Osteoblast (primary cell): ENCODE measurements around the gene SMARCA1. TPM values are rescaled to one million over a fixed set of nuclear protein-coding genes. Genes with fewer than 3 reads are reported as not detected.

Source experiments
- DNase-seq: peaks from one replicate; pipeline ENCODE4 v3.0.0; 2011; ENCODE audit warnings: low spot score, mixed read lengths; ENCODE audit not compliant: insufficient read length; ENCODE audit errors: missing footprints
- H2AFZ ChIP-seq: 2 replicates; pipeline ENCODE4 v1.6.0; 2011; ENCODE audit warnings: mild to moderate bottlenecking, low read length
- H3K27ac ChIP-seq: 2 replicates; pipeline ENCODE4 v1.5.1; 2011; ENCODE audit warnings: mild to moderate bottlenecking, low read depth, low read length, moderate library complexity
- H3K27me3 ChIP-seq: 2 replicates; pipeline ENCODE4 v1.6.0; 2012; ENCODE audit warnings: mild to moderate bottlenecking, control low read depth, inconsistent platforms, low read length, moderate library complexity; ENCODE audit not compliant: insufficient read depth
- H3K36me3 ChIP-seq: 2 replicates; pipeline ENCODE4 v1.5.1; 2011; ENCODE audit warnings: mild to moderate bottlenecking, low read length, control low read depth, moderate library complexity; ENCODE audit not compliant: insufficient read depth
- H3K4me1 ChIP-seq: 2 replicates; pipeline ENCODE4 v1.5.1; 2011; ENCODE audit warnings: mild to moderate bottlenecking, low read length, control low read depth, moderate library complexity; ENCODE audit not compliant: insufficient read depth
- H3K4me2 ChIP-seq: 2 replicates; pipeline ENCODE4 v1.6.0; 2011; ENCODE audit warnings: mild to moderate bottlenecking, low read length; ENCODE audit not compliant: insufficient read depth
- H3K4me3 ChIP-seq: fragments of 200-600 bp; sonication (generic); 3 replicates; pipeline ENCODE4 v1.5.1; 2012; ENCODE audit warnings: mild to moderate bottlenecking, low read length, inconsistent platforms; ENCODE audit not compliant: insufficient read depth
- H3K79me2 ChIP-seq: 2 replicates; pipeline ENCODE4 v1.6.0; 2012; ENCODE audit warnings: mild to moderate bottlenecking, low read length, control low read depth, inconsistent platforms; ENCODE audit not compliant: insufficient read depth
- H3K9me3 ChIP-seq: 2 replicates; pipeline ENCODE4 v1.5.1; 2011; ENCODE audit warnings: low read depth, low read length, control low read depth
- H4K20me1 ChIP-seq: 2 replicates; pipeline ENCODE4 v1.6.0; 2012; ENCODE audit warnings: mild to moderate bottlenecking, low read length, control low read depth; ENCODE audit not compliant: insufficient read depth
- total RNA-seq: library from RNA; depleted of rRNA; stranded (reverse); fragments of >200 nt; gene quantifications from 2 replicates; pipeline ENCODE4 v1.2.3, GENCODE V29; 2012
- TF ChIP-seq, protein P1 (sequence below): IDR thresholded peaks from 2 replicates; pipeline ENCODE4 v1.5.1; 2011; ENCODE audit warnings: mild to moderate bottlenecking, low read depth, low read length, moderate library complexity; ENCODE audit errors: extremely low read depth

SMARCA1 gene
- total RNA-seq, 1 donor, result 58.6 TPM

DNA sequence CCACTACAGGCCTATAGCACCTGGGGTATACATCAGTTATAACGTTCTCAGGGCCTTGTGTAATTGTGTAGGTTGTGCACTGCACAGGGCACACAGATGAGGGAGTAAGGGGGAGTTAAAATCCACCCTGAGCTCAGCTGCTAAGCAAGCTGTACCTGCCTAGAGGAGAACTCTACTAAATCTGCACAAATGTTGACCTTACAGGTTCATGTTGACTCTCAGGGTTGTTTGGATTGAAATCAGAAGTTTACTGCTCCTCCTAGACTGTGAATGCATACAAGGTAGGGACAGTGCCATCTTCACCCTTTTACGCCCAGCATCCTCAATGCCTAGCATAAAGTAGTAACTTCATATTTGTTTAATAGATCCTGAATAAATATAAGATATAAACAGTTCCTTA, 89.8 kb downstream of the SMARCA1 start:
- Histone ChIP-seq H3K36me3 (no peaks in the 10 kb centered on the region), H4K20me1 (no peaks in the 10 kb centered on the region)
- peak; percentile 19 for DNase-seq

GRCh38 chrX:129427267-129427666, 96.0 kb downstream of the SMARCA1 start:
- Histone ChIP-seq H3K4me3 (no peak overlapping the region), H3K4me1 (no peaks in the 10 kb centered on the region), H3K79me2 (no peaks in the 10 kb centered on the region), H3K9me3 (no peaks in the 10 kb centered on the region), H2AFZ (no peak overlapping the region), H3K27ac (no peak overlapping the region), H3K27me3 (no peaks in the 10 kb centered on the region), H4K20me1 (no peaks in the 10 kb centered on the region), H3K4me2 (no peak overlapping the region), H3K36me3 (no peaks in the 10 kb centered on the region)
- TF ChIP-seq, protein P1, sequence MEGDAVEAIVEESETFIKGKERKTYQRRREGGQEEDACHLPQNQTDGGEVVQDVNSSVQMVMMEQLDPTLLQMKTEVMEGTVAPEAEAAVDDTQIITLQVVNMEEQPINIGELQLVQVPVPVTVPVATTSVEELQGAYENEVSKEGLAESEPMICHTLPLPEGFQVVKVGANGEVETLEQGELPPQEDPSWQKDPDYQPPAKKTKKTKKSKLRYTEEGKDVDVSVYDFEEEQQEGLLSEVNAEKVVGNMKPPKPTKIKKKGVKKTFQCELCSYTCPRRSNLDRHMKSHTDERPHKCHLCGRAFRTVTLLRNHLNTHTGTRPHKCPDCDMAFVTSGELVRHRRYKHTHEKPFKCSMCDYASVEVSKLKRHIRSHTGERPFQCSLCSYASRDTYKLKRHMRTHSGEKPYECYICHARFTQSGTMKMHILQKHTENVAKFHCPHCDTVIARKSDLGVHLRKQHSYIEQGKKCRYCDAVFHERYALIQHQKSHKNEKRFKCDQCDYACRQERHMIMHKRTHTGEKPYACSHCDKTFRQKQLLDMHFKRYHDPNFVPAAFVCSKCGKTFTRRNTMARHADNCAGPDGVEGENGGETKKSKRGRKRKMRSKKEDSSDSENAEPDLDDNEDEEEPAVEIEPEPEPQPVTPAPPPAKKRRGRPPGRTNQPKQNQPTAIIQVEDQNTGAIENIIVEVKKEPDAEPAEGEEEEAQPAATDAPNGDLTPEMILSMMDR, result no peak
- no peak for DNase-seq

More for the DNA sequence above, 89.8 kb downstream of the SMARCA1 start:
- H3K79me2 ChIP-seq, result no peaks in the 10 kb centered on the region
- no peaks in the 10 kb centered on the region for H3K4me1 ChIP-seq
- no peaks in the 10 kb centered on the region for H3K9me3 ChIP-seq
- no peak overlapping the region for H3K4me2 ChIP-seq
- no peak overlapping the region for H3K27ac ChIP-seq
- no peak overlapping the region for H3K4me3 ChIP-seq
- TF ChIP-seq, protein P1, result no peak
- no peak overlapping the region for H2AFZ ChIP-seq
- no peaks in the 10 kb centered on the region for H3K27me3 ChIP-seq

GRCh38 chrX:129423191-129423590, 100.1 kb downstream of the SMARCA1 start:
- DNase-seq, result no peak
- H3K4me2 ChIP-seq, result no peak overlapping the region
- no peak overlapping the region for H2AFZ ChIP-seq
- TF ChIP-seq, protein P1, result no peak
- no peak overlapping the region for H3K4me3 ChIP-seq
- no peaks in the 10 kb centered on the region for H3K79me2 ChIP-seq
- no peaks in the 10 kb centered on the region for H3K27me3 ChIP-seq
- H3K36me3 ChIP-seq, result no peaks in the 10 kb centered on the region
- no peaks in the 10 kb centered on the region for H3K4me1 ChIP-seq
- H4K20me1 ChIP-seq, result no peaks in the 10 kb centered on the region
- H3K9me3 ChIP-seq, result no peaks in the 10 kb centered on the region
- H3K27ac ChIP-seq, result no peak overlapping the region

DNA sequence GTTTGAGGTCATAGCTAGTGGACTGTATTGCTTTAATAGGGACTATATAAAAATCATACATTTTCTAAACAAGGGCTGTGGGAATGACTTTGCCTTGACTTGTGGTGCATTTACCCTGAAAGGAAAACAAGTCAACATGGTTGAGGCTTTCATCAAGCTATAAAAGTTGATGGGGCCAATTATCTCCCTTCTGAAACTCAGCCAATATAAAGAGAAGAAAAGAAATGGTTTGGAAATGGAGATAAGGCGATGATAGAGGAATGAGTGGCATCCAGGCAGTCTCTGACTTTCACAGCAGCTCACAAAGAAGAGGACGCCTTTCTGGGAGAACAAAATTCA, 118.7 kb downstream of the SMARCA1 start:
- no peak for DNase-seq
- TF ChIP-seq, protein P1, result no peak
- Histone ChIP-seq H3K4me3 (no peak overlapping the region), H3K27me3 (no peaks in the 10 kb centered on the region), H3K36me3 (no peaks in the 10 kb centered on the region), H3K79me2 (no peaks in the 10 kb centered on the region), H3K9me3 (no peaks in the 10 kb centered on the region), H3K4me2 (no peak overlapping the region), H2AFZ (no peak overlapping the region), H4K20me1 (no peaks in the 10 kb centered on the region), H3K27ac (no peak overlapping the region), H3K4me1 (no peaks in the 10 kb centered on the region)
